ENCODE measurements around the gene TM4SF1.
A peak's percentile ranks its signal among the peaks of the same experiment; 100 is the strongest.
"Not testable (repeated sequence)": the region's sequence is repeated elsewhere in the genome, so short reads cannot be mapped to it uniquely, and the experiment has no call there.

TM4SF1 gene

GRCh38 chr3:149339931-149340309 is 37.5 kb downstream of the TM4SF1 start:
- peak; percentile 11 for DNase-seq

- DNase-seq, result not testable (repeated sequence)
Observed at GRCh38 chr3:149337486-149337885, 40.0 kb downstream of the TM4SF1 start.

GRCh38 chr3:149336925-149337324 is 40.5 kb downstream of the TM4SF1 start:
- DNase-seq, result no peak

GRCh38 chr3:149333176-149333859 is 44.1 kb downstream of the TM4SF1 start, which contains the start of gene TM4SF18:
Gene TM4SF18 (minus strand): TSS chr3:149333636. CDS start chr3:149333382, 254 bp downstream.
- DNase-seq, result no peak

- DNase-seq, result no peak
Observed at GRCh38 chr3:149332771-149333170, 44.7 kb downstream of the TM4SF1 start.

GRCh38 chr3:149332227-149332765 is 45.2 kb downstream of the TM4SF1 start:
- no peak for DNase-seq

GRCh38 chr3:149331396-149331795 is 46.1 kb downstream of the TM4SF1 start:
- DNase-seq, result no peak

GRCh38 chr3:149330609-149331331 is 46.7 kb downstream of the TM4SF1 start:
- peak; percentile 81 for DNase-seq

GRCh38 chr3:149327156-149327555 is 50.3 kb downstream of the TM4SF1 start:
- DNase-seq, result no peak

- no peak for DNase-seq
Observed at GRCh38 chr3:149325581-149325980, 51.9 kb downstream of the TM4SF1 start.

- no peak for DNase-seq
Observed at GRCh38 chr3:149324332-149324731, 53.1 kb downstream of the TM4SF1 start.

GRCh38 chr3:149321640-149322039 is 55.8 kb downstream of the TM4SF1 start:
- no peak for DNase-seq

- no peak for DNase-seq
Observed at GRCh38 chr3:149321136-149321535, 56.3 kb downstream of the TM4SF1 start.

GRCh38 chr3:149319750-149320149 is 57.7 kb downstream of the TM4SF1 start:
- no peak for DNase-seq

Data from NCI-H1436 (cell line).